Measurements from ENCODE around the gene TM9SF2. TPM values are rescaled to one million over a fixed set of nuclear protein-coding genes. Genes with fewer than 3 reads are reported as not detected.

Gene TM9SF2
- total RNA-seq, 1 experiment from 2014 or later = 52.2 TPM

GRCh38 chr13:99526549-99526948 lies 25.3 kb downstream of the TM9SF2 start:
- DNase-seq = no peak
- Mint-ChIP-seq H3K4me3 (ENCODE audit: low read depth, unreplicated experiment) (no peak overlapping the region), H3K27ac (ENCODE audit: unreplicated experiment) (no peak overlapping the region), H3K9me3 (ENCODE audit: low read depth, unreplicated experiment) (no peaks in the 10 kb centered on the region), H3K27me3 (ENCODE audit: unreplicated experiment) (no peaks in the 10 kb centered on the region), H3K4me1 (ENCODE audit: low read depth, unreplicated experiment) (no peaks in the 10 kb centered on the region), H3K36me3 (ENCODE audit: insufficient read depth, unreplicated experiment) (no peaks in the 10 kb centered on the region)
- intact Hi-C loops (cut with micrococcal nuclease; ENCODE audit: unreplicated experiment) = no loop called here
- BruUV-seq (replicated peaks) = no TSS peak
- TF ChIP-seq, protein P1, sequence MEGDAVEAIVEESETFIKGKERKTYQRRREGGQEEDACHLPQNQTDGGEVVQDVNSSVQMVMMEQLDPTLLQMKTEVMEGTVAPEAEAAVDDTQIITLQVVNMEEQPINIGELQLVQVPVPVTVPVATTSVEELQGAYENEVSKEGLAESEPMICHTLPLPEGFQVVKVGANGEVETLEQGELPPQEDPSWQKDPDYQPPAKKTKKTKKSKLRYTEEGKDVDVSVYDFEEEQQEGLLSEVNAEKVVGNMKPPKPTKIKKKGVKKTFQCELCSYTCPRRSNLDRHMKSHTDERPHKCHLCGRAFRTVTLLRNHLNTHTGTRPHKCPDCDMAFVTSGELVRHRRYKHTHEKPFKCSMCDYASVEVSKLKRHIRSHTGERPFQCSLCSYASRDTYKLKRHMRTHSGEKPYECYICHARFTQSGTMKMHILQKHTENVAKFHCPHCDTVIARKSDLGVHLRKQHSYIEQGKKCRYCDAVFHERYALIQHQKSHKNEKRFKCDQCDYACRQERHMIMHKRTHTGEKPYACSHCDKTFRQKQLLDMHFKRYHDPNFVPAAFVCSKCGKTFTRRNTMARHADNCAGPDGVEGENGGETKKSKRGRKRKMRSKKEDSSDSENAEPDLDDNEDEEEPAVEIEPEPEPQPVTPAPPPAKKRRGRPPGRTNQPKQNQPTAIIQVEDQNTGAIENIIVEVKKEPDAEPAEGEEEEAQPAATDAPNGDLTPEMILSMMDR (IDR thresholded peaks at IDR 0.05; ENCODE audit: unreplicated experiment) = no peak
- CTCF ChIA-PET = no interaction called here

DNA sequence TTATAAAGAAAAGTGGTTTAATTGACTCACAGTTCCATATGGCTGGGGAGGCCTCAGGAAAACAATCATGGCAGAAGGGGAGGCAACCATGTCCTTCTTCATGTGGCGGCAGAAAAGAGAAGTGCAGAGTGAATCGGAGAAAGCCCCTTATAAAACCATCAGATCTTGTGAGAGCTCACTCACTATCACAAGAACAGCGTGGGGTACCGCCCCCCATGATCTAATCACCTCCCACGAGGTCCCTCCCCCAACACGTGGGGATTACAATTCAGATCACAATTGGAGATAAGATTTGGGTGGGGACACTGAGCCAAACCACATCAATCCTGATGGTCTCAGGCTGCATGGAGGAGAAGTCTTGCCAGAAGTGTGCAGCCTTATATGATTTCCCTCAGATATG lies 26.0 kb downstream of the TM9SF2 start:
- DNase-seq = no peak
- H3K27ac Mint-ChIP-seq (ENCODE audit: unreplicated experiment) = no peak overlapping the region
- no peaks in the 10 kb centered on the region for H3K27me3 Mint-ChIP-seq (ENCODE audit: unreplicated experiment)
- BruUV-seq (replicated peaks) = no TSS peak
- intact Hi-C loops (cut with micrococcal nuclease; ENCODE audit: unreplicated experiment) = no loop called here
- H3K36me3 Mint-ChIP-seq (ENCODE audit: insufficient read depth, unreplicated experiment) = no peaks in the 10 kb centered on the region
- TF ChIP-seq, protein P1 (IDR thresholded peaks at IDR 0.05; ENCODE audit: unreplicated experiment) = no peak
- CTCF ChIA-PET = no interaction called here
- no peaks in the 10 kb centered on the region for H3K9me3 Mint-ChIP-seq (ENCODE audit: low read depth, unreplicated experiment)
- no peaks in the 10 kb centered on the region for H3K4me1 Mint-ChIP-seq (ENCODE audit: low read depth, unreplicated experiment)
- H3K4me3 Mint-ChIP-seq (ENCODE audit: low read depth, unreplicated experiment) = no peak overlapping the region

GRCh38 chr13:99528547-99528946 lies 27.3 kb downstream of the TM9SF2 start:
- no peaks in the 10 kb centered on the region for H3K27me3 Mint-ChIP-seq (ENCODE audit: unreplicated experiment)
- H3K36me3 Mint-ChIP-seq (ENCODE audit: insufficient read depth, unreplicated experiment) = no peaks in the 10 kb centered on the region
- no peak for DNase-seq
- no TSS peak for BruUV-seq (replicated peaks)
- H3K27ac Mint-ChIP-seq (ENCODE audit: unreplicated experiment) = no peak overlapping the region
- intact Hi-C loops (cut with micrococcal nuclease; ENCODE audit: unreplicated experiment) = no loop called here
- H3K4me1 Mint-ChIP-seq (ENCODE audit: low read depth, unreplicated experiment) = no peaks in the 10 kb centered on the region
- no peak overlapping the region for H3K4me3 Mint-ChIP-seq (ENCODE audit: low read depth, unreplicated experiment)
- no peaks in the 10 kb centered on the region for H3K9me3 Mint-ChIP-seq (ENCODE audit: low read depth, unreplicated experiment)
- TF ChIP-seq, protein P1 (IDR thresholded peaks at IDR 0.05; ENCODE audit: unreplicated experiment) = no peak
- CTCF ChIA-PET = no interaction called here

GRCh38 chr13:99536023-99536422 lies 34.8 kb downstream of the TM9SF2 start:
- H3K27me3 Mint-ChIP-seq (ENCODE audit: unreplicated experiment) = no peaks in the 10 kb centered on the region
- no TSS peak for BruUV-seq (replicated peaks)
- DNase-seq = no peak
- no peak overlapping the region for H3K27ac Mint-ChIP-seq (ENCODE audit: unreplicated experiment)
- H3K4me1 Mint-ChIP-seq (ENCODE audit: low read depth, unreplicated experiment) = no peaks in the 10 kb centered on the region
- H3K36me3 Mint-ChIP-seq (ENCODE audit: insufficient read depth, unreplicated experiment) = peaks cover 5% of the 10 kb centered on the region
- no peaks in the 10 kb centered on the region for H3K9me3 Mint-ChIP-seq (ENCODE audit: low read depth, unreplicated experiment)
- TF ChIP-seq, protein P1 (IDR thresholded peaks at IDR 0.05; ENCODE audit: unreplicated experiment) = no peak
- intact Hi-C loops (cut with micrococcal nuclease; ENCODE audit: unreplicated experiment) = no loop called here
- no peak overlapping the region for H3K4me3 Mint-ChIP-seq (ENCODE audit: low read depth, unreplicated experiment)
- CTCF ChIA-PET = no interaction called here

GRCh38 chr13:99540530-99540929 lies 39.3 kb downstream of the TM9SF2 start:
- TF ChIP-seq, protein P1 (IDR thresholded peaks at IDR 0.05; ENCODE audit: unreplicated experiment) = no peak
- Mint-ChIP-seq H3K9me3 (ENCODE audit: low read depth, unreplicated experiment) (no peaks in the 10 kb centered on the region), H3K4me1 (ENCODE audit: low read depth, unreplicated experiment) (no peaks in the 10 kb centered on the region), H3K27ac (ENCODE audit: unreplicated experiment) (no peak overlapping the region), H3K27me3 (ENCODE audit: unreplicated experiment) (no peaks in the 10 kb centered on the region), H3K4me3 (ENCODE audit: low read depth, unreplicated experiment) (no peak overlapping the region), H3K36me3 (ENCODE audit: insufficient read depth, unreplicated experiment) (peaks cover 10% of the 10 kb centered on the region)
- intact Hi-C loops (cut with micrococcal nuclease; ENCODE audit: unreplicated experiment) = no loop called here
- no peak for DNase-seq
- BruUV-seq (replicated peaks) = no TSS peak
- CTCF ChIA-PET = no interaction called here
